Measurements from ENCODE around the gene CST4. TPM values are rescaled to one million over a fixed set of nuclear protein-coding genes. Genes with fewer than 3 reads are reported as not detected.

The CST4 gene
- total and polyA plus RNA-seq, 10 of the 15 experiments (the other 5 are each of a cell fraction or from before 2014, with no cell fraction given), result not detected

GRCh38 chr20:23667666-23668065 is 21.2 kb downstream of the CST4 start:
- no peak overlapping the region for H3K4me3 ChIP-seq
- no peaks in the 10 kb centered on the region for H4K20me1 ChIP-seq (ENCODE audit: control insufficient read depth, insufficient read depth)
- ATAC-seq (no peak), FAIRE-seq (no peak), DNase-seq (ENCODE audit: low read depth, low spot score) (no peak)
- in situ Hi-C loops (cut with MboI), result no loop called here
- RAD21 ChIA-PET (ENCODE audit: unreplicated experiment), result no interaction called here
- no peaks in the 10 kb centered on the region for H3K9me3 ChIP-seq (replicated peaks; ENCODE audit: control insufficient read depth, insufficient read depth, low read length)
- CTCF ChIA-PET, result interaction anchor here (1.2 to 1.5 kb wide), 2 partner anchors 10 to 15 kb away, joined by 3 read pairs; no protein-coding TSS in a partner anchor
- no peaks in the 10 kb centered on the region for H3K79me2 ChIP-seq (ENCODE audit: control insufficient read depth, insufficient read depth, low read length)
- intact Hi-C loops (cut with micrococcal nuclease; ENCODE audit: unreplicated experiment), result loop anchor here (2.0 to 5.0 kb wide), 2 partner anchors 225 to 329 kb away; no protein-coding TSS in a partner anchor
- TF ChIP-seq ZBED1 (IDR thresholded peaks at IDR 0.05; ENCODE audit: borderline replicate concordance) (no peak), NKRF (conservative IDR thresholded peaks at IDR 0.05) (no peak), SMARCA5 (IDR thresholded peaks at IDR 0.05) (no peak), FOXM1 (IDR thresholded peaks at IDR 0.05; ENCODE audit: low read depth, low read length) (no peak), RAD21 (IDR thresholded peaks at IDR 0.05; ENCODE audit: insufficient read depth, low read depth, low read length) (no peak), SP1 (IDR thresholded peaks at IDR 0.05; ENCODE audit: low read depth, low read length) (no peak), POLR2AphosphoS5 (IDR thresholded peaks at IDR 0.05; ENCODE audit: low read length) (no peak), CREB1 (IDR thresholded peaks at IDR 0.05; ENCODE audit: low read depth) (no peak), JUNB (IDR thresholded peaks at IDR 0.05) (no peak), PML (IDR thresholded peaks at IDR 0.05; ENCODE audit: low read length) (no peak), USF2 (IDR thresholded peaks at IDR 0.05; ENCODE audit: borderline replicate concordance, low read depth, low read length) (no peak)
- no peaks in the 10 kb centered on the region for H3K36me3 ChIP-seq (ENCODE audit: control insufficient read depth in 2 of 2, insufficient read depth in 2 of 2, low read length in 1 of 2)
- no peak overlapping the region for H2AFZ ChIP-seq (ENCODE audit: control insufficient read depth, low read depth, low read length)
- no peak overlapping the region for H3K4me2 ChIP-seq (ENCODE audit: control insufficient read depth, insufficient read depth)
- POLR2A ChIA-PET, result no interaction called here
- no peak overlapping the region for H3K9ac ChIP-seq (ENCODE audit: control insufficient read depth, insufficient read depth, low read length)
- H3K4me1 ChIP-seq (ENCODE audit: control insufficient read depth, insufficient read depth, low read length), result no peaks in the 10 kb centered on the region
- 33% methylated on average over 7 of the region's 7 CpGs for WGBS (ENCODE audit: insufficient coverage, insufficient replicate concordance, low lambda C conversion rate, missing lambda C conversion rate)
- no peak overlapping the region for H3K27ac ChIP-seq (ENCODE audit: control insufficient read depth, insufficient read depth)
- H3K27me3 ChIP-seq (replicated peaks in 1 of 2; ENCODE audit: control insufficient read depth in 2 of 2, insufficient read depth in 2 of 2, low read length in 1 of 2), result no peaks in the 10 kb centered on the region
- SMC1A ChIA-PET (ENCODE audit: uncharacterized antibody, unreplicated experiment), result interaction anchor here (1.2 kb wide), 1 partner anchor 43 kb away, joined by 3 read pairs; no protein-coding TSS in a partner anchor
- BruUV-seq (replicated peaks), result no TSS peak

Data from GM12878 (cell line).